Endodermal cell (in vitro differentiated cells): Measurements from ENCODE around the gene TTC7B. TPM values are rescaled to one million over a fixed set of nuclear protein-coding genes. Genes with fewer than 3 reads are reported as not detected.

Source experiments
- DNase-seq: peaks from one replicate; pipeline ENCODE4 v3.0.0-alpha.2; 2017
- H3K27ac ChIP-seq: 2 replicates; pipeline ENCODE4 v1.5.1; 2013; ENCODE audit warnings: mild to moderate bottlenecking, low read depth, low read length, moderate library complexity
- H3K27me3 ChIP-seq: 2 replicates; pipeline ENCODE4 v1.6.1; 2013; ENCODE audit warnings: mild to moderate bottlenecking, low read length, moderate library complexity; ENCODE audit not compliant: insufficient read depth, control insufficient read depth, poor library complexity, severe bottlenecking
- H3K36me3 ChIP-seq: 2 replicates; pipeline ENCODE4 v1.7.0; 2013; ENCODE audit warnings: mild to moderate bottlenecking, low read length, moderate library complexity; ENCODE audit not compliant: control insufficient read depth, insufficient read depth
- H3K4me1 ChIP-seq: one replicate; pipeline ENCODE4 v1.7.0; 2013; ENCODE audit warnings: low read length; ENCODE audit not compliant: control insufficient read depth, insufficient read depth
- H3K4me3 ChIP-seq: 2 replicates; pipeline ENCODE4 v1.5.1; 2013; ENCODE audit warnings: mild to moderate bottlenecking, low read length, moderate library complexity
- H3K9ac ChIP-seq: 2 replicates; pipeline ENCODE4 v1.6.1; 2013; ENCODE audit warnings: mild to moderate bottlenecking, low read length, moderate library complexity; ENCODE audit not compliant: poor library complexity, severe bottlenecking; ENCODE audit errors: extremely low read depth
- H3K9me3 ChIP-seq: 2 replicates; pipeline ENCODE4 v1.6.1; 2013; ENCODE audit warnings: mild to moderate bottlenecking, low read length, moderate library complexity; ENCODE audit not compliant: control insufficient read depth
- H3K27ac Mint-ChIP-seq: 2 replicates; pipeline ENCODE4 v1.8.0; 2020; ENCODE audit warnings: mixed read lengths
- H3K27me3 Mint-ChIP-seq: 2 replicates; pipeline ENCODE4 v1.8.0; 2021; ENCODE audit warnings: mild to moderate bottlenecking, mixed read lengths; ENCODE audit not compliant: insufficient read depth
- H3K36me3 Mint-ChIP-seq: 2 replicates; pipeline ENCODE4 v1.8.0; 2020; ENCODE audit warnings: low read depth, mixed read lengths
- H3K4me1 Mint-ChIP-seq: 2 replicates; pipeline ENCODE4 v1.8.0; 2020; ENCODE audit warnings: mixed read lengths
- H3K4me3 Mint-ChIP-seq: 2 replicates; pipeline ENCODE4 v1.8.0; 2020; ENCODE audit warnings: mild to moderate bottlenecking, moderate library complexity, mixed read lengths
- H3K9me3 Mint-ChIP-seq: 2 replicates; pipeline ENCODE4 v1.8.0; 2020; ENCODE audit warnings: mild to moderate bottlenecking, mixed read lengths
- CTCF ChIP-seq: fragments of 200-600 bp; sonication (generic); conservative IDR thresholded peaks from 2 replicates; pipeline ENCODE4 v1.5.0; 2021; ENCODE audit warnings: antibody characterized with exemption, mild to moderate bottlenecking
- WGBS, 2 experiments: methylation state at CpG; one replicate each; pipeline versions ENCODE4 v1.1.5 to v1.1.7; 2013; ENCODE audit warnings: missing lambda C conversion rate in 2 of 2, mixed read lengths in 1 of 2; ENCODE audit not compliant: insufficient coverage in 1 of 2, insufficient read length in 1 of 2; 5-methylcytosine and 5-hydroxymethylcytosine counted together
- total RNA-seq, 2 donors: library from RNA; stranded (reverse); fragmentation: NEBNext Ultra II Directional in 1 of 2; extraction: Animal tissue kit (Norgen Biotek cat#: 25700) in 1 of 2; gene quantifications; 2 replicates in 1 of 2; 3 replicates in 1 of 2; pipeline ENCODE4 v1.2.1, GENCODE V29; 2021

TTC7B gene
- total RNA-seq, 2 donors from 2014 or later, result 51.3 to 62.6 TPM

- peak; percentile 87 for DNase-seq
- Mint-ChIP-seq H3K27me3 (no peaks in the 10 kb centered on the region), H3K36me3 (no peaks in the 10 kb centered on the region), H3K9me3 (peaks cover 2% of the 10 kb centered on the region), H3K4me1 (peaks cover 12% of the 10 kb centered on the region), H3K4me3 (no peak overlapping the region), H3K27ac (no peak overlapping the region)
- Histone ChIP-seq H3K4me3 (no peak overlapping the region), H3K36me3 (no peaks in the 10 kb centered on the region), H3K27me3 (no peaks in the 10 kb centered on the region), H3K27ac (no peak overlapping the region), H3K4me1 (no peaks in the 10 kb centered on the region), H3K9me3 (no peaks in the 10 kb centered on the region), H3K9ac (no peak overlapping the region)
- TF ChIP-seq CTCF, result peak; percentile 80
- 85 to 100% methylated on average over 2 to 4 of the region's 5 CpGs for WGBS, 2 experiments
Observed at GRCh38 chr14:90518941-90519256, 297.3 kb downstream of the TTC7B start.

GRCh38 chr14:90518069-90518940 is 297.9 kb downstream of the TTC7B start:
- H3K4me3 Mint-ChIP-seq, result no peak overlapping the region

GRCh38 chr14:90517076-90517841 is 299.0 kb downstream of the TTC7B start:
- Mint-ChIP-seq H3K27me3 (no peaks in the 10 kb centered on the region), H3K36me3 (no peaks in the 10 kb centered on the region), H3K4me1 (peaks cover 25% of the 10 kb centered on the region), H3K4me3 (no peak overlapping the region), H3K27ac (no peak overlapping the region), H3K9me3 (peaks cover 2% of the 10 kb centered on the region)
- Histone ChIP-seq H3K27ac (no peak overlapping the region), H3K4me3 (no peak overlapping the region), H3K4me1 (no peaks in the 10 kb centered on the region), H3K27me3 (no peaks in the 10 kb centered on the region), H3K9ac (no peak overlapping the region), H3K36me3 (no peaks in the 10 kb centered on the region), H3K9me3 (no peaks in the 10 kb centered on the region)
- TF ChIP-seq CTCF, result no peak
- WGBS, 2 experiments, result 76 to 77% methylated on average over 5 to 15 of the region's 15 CpGs
- DNase-seq, result no peak

More at GRCh38 chr14:90518069-90518940, 297.9 kb downstream of the TTC7B start:
- no peaks in the 10 kb centered on the region for H3K4me1 ChIP-seq
- no peak overlapping the region for H3K9ac ChIP-seq
- Mint-ChIP-seq H3K27me3 (no peaks in the 10 kb centered on the region), H3K36me3 (no peaks in the 10 kb centered on the region), H3K4me1 (peaks cover 14% of the 10 kb centered on the region), H3K27ac (no peak overlapping the region), H3K9me3 (peaks cover 2% of the 10 kb centered on the region)
- 93% methylated on average over 18 to 25 of the region's 25 CpGs for WGBS, 2 experiments
- H3K27ac ChIP-seq, result no peak overlapping the region
- no peak overlapping the region for H3K4me3 ChIP-seq
- no peaks in the 10 kb centered on the region for H3K9me3 ChIP-seq
- no peak for DNase-seq
- H3K27me3 ChIP-seq, result no peaks in the 10 kb centered on the region
- no peaks in the 10 kb centered on the region for H3K36me3 ChIP-seq
- no peak for TF ChIP-seq CTCF
